Measurements from ENCODE around the gene C1QA.

C1QA gene

GRCh38 chr1:22677931-22678896, 41.8 kb downstream of the C1QA start:
- TF ChIP-seq CTCF (IDR thresholded peaks at IDR 0.05; ENCODE audit: low read depth, low read length), result no peak
- no peaks in the 10 kb centered on the region for H3K9me3 ChIP-seq (ENCODE audit: severe bottlenecking)
- H3K4me3 ChIP-seq (ENCODE audit: low read depth, low read length), result no peak overlapping the region
- peak overlapping the region; percentile 93 for H3K27ac ChIP-seq
- H3K27me3 ChIP-seq (ENCODE audit: insufficient read depth, low read depth, severe bottlenecking), result no peaks in the 10 kb centered on the region
- no peaks in the 10 kb centered on the region for H3K36me3 ChIP-seq
- no peak for DNase-seq

GRCh38 chr1:22680726-22681125, 44.3 kb downstream of the C1QA start:
- no peak for TF ChIP-seq CTCF (IDR thresholded peaks at IDR 0.05; ENCODE audit: low read depth, low read length)
- Histone ChIP-seq H3K27me3 (ENCODE audit: insufficient read depth, low read depth, severe bottlenecking) (no peaks in the 10 kb centered on the region), H3K27ac (no peak overlapping the region), H3K36me3 (no peaks in the 10 kb centered on the region), H3K9me3 (ENCODE audit: severe bottlenecking) (no peaks in the 10 kb centered on the region), H3K4me3 (ENCODE audit: low read depth, low read length) (no peak overlapping the region)
- DNase-seq, result no peak

- no peak for TF ChIP-seq CTCF (IDR thresholded peaks at IDR 0.05; ENCODE audit: low read depth, low read length)
- Histone ChIP-seq H3K9me3 (ENCODE audit: severe bottlenecking) (no peaks in the 10 kb centered on the region), H3K4me3 (ENCODE audit: low read depth, low read length) (no peak overlapping the region), H3K36me3 (no peaks in the 10 kb centered on the region), H3K27ac (no peak overlapping the region), H3K27me3 (ENCODE audit: insufficient read depth, low read depth, severe bottlenecking) (no peaks in the 10 kb centered on the region)
- DNase-seq, result no peak
Observed at GRCh38 chr1:22681556-22682276, 45.3 kb downstream of the C1QA start.

- no peaks in the 10 kb centered on the region for H3K36me3 ChIP-seq
- H3K4me3 ChIP-seq (ENCODE audit: low read depth, low read length), result no peak overlapping the region
- DNase-seq, result no peak
- H3K9me3 ChIP-seq (ENCODE audit: severe bottlenecking), result no peaks in the 10 kb centered on the region
- peak overlapping the region; percentile 4; the same call in 1 of the 2 replicates for H3K27ac ChIP-seq
- no peaks in the 10 kb centered on the region for H3K27me3 ChIP-seq (ENCODE audit: insufficient read depth, low read depth, severe bottlenecking)
- TF ChIP-seq CTCF (IDR thresholded peaks at IDR 0.05; ENCODE audit: low read depth, low read length), result no peak
Observed at GRCh38 chr1:22683547-22683946, 47.1 kb downstream of the C1QA start.

- no peak overlapping the region for H3K4me3 ChIP-seq (ENCODE audit: low read depth, low read length)
- no peaks in the 10 kb centered on the region for H3K27me3 ChIP-seq (ENCODE audit: insufficient read depth, low read depth, severe bottlenecking)
- DNase-seq, result no peak
- H3K27ac ChIP-seq, result peak overlapping the region; percentile 42; the same call in 1 of the 2 replicates
- no peaks in the 10 kb centered on the region for H3K9me3 ChIP-seq (ENCODE audit: severe bottlenecking)
- no peak for TF ChIP-seq CTCF (IDR thresholded peaks at IDR 0.05; ENCODE audit: low read depth, low read length)
- no peaks in the 10 kb centered on the region for H3K36me3 ChIP-seq
Observed at GRCh38 chr1:22685591-22686059, 49.2 kb downstream of the C1QA start.
